Suprapubic skin (tissue), 4 donors: ENCODE results near the gene CCBE1. TPM values are rescaled to one million over a fixed set of nuclear protein-coding genes. Genes with fewer than 3 reads are reported as not detected.
A peak's percentile ranks its signal among the peaks of the same experiment; 100 is the strongest.

Experiments
- DNase-seq, 2 donors: peaks; one replicate each; pipeline ENCODE4 v3.0.0-alpha.2; 2019; ENCODE audit warnings: low spot score in 2 of 2
- H3K27ac ChIP-seq: fragments of 200-600 bp; sonication (generic); one replicate; pipeline ENCODE4 v1.5.1; 2019
- H3K27me3 ChIP-seq: fragments of 200-600 bp; sonication (generic); one replicate; pipeline ENCODE4 v1.5.1; 2019
- H3K36me3 ChIP-seq: fragments of 200-600 bp; sonication (generic); one replicate; pipeline ENCODE4 v1.5.1; 2019
- H3K4me1 ChIP-seq: fragments of 200-600 bp; sonication (generic); one replicate; pipeline ENCODE4 v1.5.1; 2019
- H3K4me3 ChIP-seq: fragments of 200-600 bp; sonication (generic); one replicate; pipeline ENCODE4 v1.5.1; 2019; ENCODE audit warnings: mild to moderate bottlenecking
- H3K9me3 ChIP-seq: fragments of 200-600 bp; sonication (generic); one replicate; pipeline ENCODE4 v1.5.1; 2019
- CTCF ChIP-seq, 2 donors: fragments of 200-600 bp in 1 of 2; fragments of 450-650 bp in 1 of 2; sonication (generic) in 1 of 2; IDR thresholded peaks; one replicate each; pipeline ENCODE4 v1.5.1; 2016 to 2019; ENCODE audit warnings: antibody characterized with exemption in 2 of 2, mild to moderate bottlenecking in 1 of 2, moderate library complexity in 1 of 2
- EP300 ChIP-seq: sonication (generic); formaldehyde crosslinking; IDR thresholded peaks from one replicate; pipeline ENCODE4 v1.6.1; 2017; ENCODE audit warnings: antibody characterized with exemption
- POLR2A ChIP-seq, 2 donors: fragments of 450-650 bp; IDR thresholded peaks; one replicate each; pipeline ENCODE4 v1.6.1; 2017; ENCODE audit warnings: antibody characterized with exemption in 2 of 2, mild to moderate bottlenecking in 2 of 2, moderate library complexity in 2 of 2
- POLR2AphosphoS5 ChIP-seq, 3 donors: sonication (generic); formaldehyde crosslinking; IDR thresholded peaks; one replicate each; pipeline ENCODE4 v1.6.1; 2017; ENCODE audit warnings: antibody characterized with exemption in 3 of 3
- WGBS: methylation state at CpG from one replicate; pipeline ENCODE4 v1.1.5; 2018; 5-methylcytosine and 5-hydroxymethylcytosine counted together
- total RNA-seq, 4 donors: library from RNA; depleted of rRNA; stranded (reverse); fragments of >200 nt; gene quantifications; one replicate each; pipeline ENCODE4 v1.1.0, GENCODE V29; 2016

The CCBE1 gene
- total RNA-seq, 4 donors from 2014 or later, result 0.81 to 3.7 (median 1.7) TPM

GRCh38 chr18:59419386-59419785, 277.8 kb downstream of the CCBE1 start:
- Histone ChIP-seq H3K27ac (no peak overlapping the region), H3K9me3 (no peaks in the 10 kb centered on the region), H3K4me3 (no peak overlapping the region), H3K27me3 (peaks cover 6% of the 10 kb centered on the region), H3K4me1 (peaks cover 7% of the 10 kb centered on the region), H3K36me3 (no peaks in the 10 kb centered on the region)
- TF ChIP-seq POLR2A (IDR thresholded peaks at IDR 0.05), result no peak
- no peak for TF ChIP-seq CTCF (IDR thresholded peaks at IDR 0.05)
- TF ChIP-seq EP300, result no peak
- no peak for TF ChIP-seq POLR2AphosphoS5 (IDR thresholded peaks at IDR 0.05)
- WGBS, result 25% methylated on average over 4 of the region's 4 CpGs
- no peak for DNase-seq

GRCh38 chr18:59416818-59417217, 280.4 kb downstream of the CCBE1 start:
- DNase-seq, result no peak
- 95% methylated on average over 1 of the region's 1 CpG for WGBS
- no peaks in the 10 kb centered on the region for H3K9me3 ChIP-seq
- no peak overlapping the region for H3K4me3 ChIP-seq
- H3K27ac ChIP-seq, result no peak overlapping the region
- no peaks in the 10 kb centered on the region for H3K36me3 ChIP-seq
- peaks cover 6% of the 10 kb centered on the region for H3K27me3 ChIP-seq
- TF ChIP-seq POLR2A (IDR thresholded peaks at IDR 0.05) (no peak), CTCF (IDR thresholded peaks at IDR 0.05) (no peak), EP300 (no peak), POLR2AphosphoS5 (IDR thresholded peaks at IDR 0.05) (no peak)
- H3K4me1 ChIP-seq, result peaks cover 7% of the 10 kb centered on the region

- WGBS, result 72% methylated on average over 8 of the region's 8 CpGs
Observed at GRCh38 chr18:59414111-59414653, 283.0 kb downstream of the CCBE1 start.

GRCh38 chr18:59402432-59403090, 294.7 kb downstream of the CCBE1 start:
- Histone ChIP-seq H3K9me3 (no peaks in the 10 kb centered on the region), H3K4me1 (peaks cover 3% of the 10 kb centered on the region), H3K36me3 (no peaks in the 10 kb centered on the region), H3K4me3 (no peak overlapping the region), H3K27me3 (no peaks in the 10 kb centered on the region), H3K27ac (no peak overlapping the region)
- DNase-seq, result peak; percentile 66 to 83
- 21% methylated on average over 13 of the region's 13 CpGs for WGBS
- TF ChIP-seq POLR2AphosphoS5 (IDR thresholded peaks at IDR 0.05), result no peak
- no peak for TF ChIP-seq POLR2A (IDR thresholded peaks at IDR 0.05)
- peak; percentile 82 to 94 for TF ChIP-seq CTCF (IDR thresholded peaks at IDR 0.05)

More at GRCh38 chr18:59414111-59414653, 283.0 kb downstream of the CCBE1 start:
- Histone ChIP-seq H3K27ac (no peak overlapping the region), H3K4me3 (no peak overlapping the region), H3K36me3 (no peaks in the 10 kb centered on the region), H3K27me3 (no peaks in the 10 kb centered on the region), H3K4me1 (peaks cover 3% of the 10 kb centered on the region), H3K9me3 (no peaks in the 10 kb centered on the region)
- DNase-seq, result no peak
- TF ChIP-seq CTCF (IDR thresholded peaks at IDR 0.05) (no peak), EP300 (no peak), POLR2AphosphoS5 (IDR thresholded peaks at IDR 0.05) (no peak), POLR2A (IDR thresholded peaks at IDR 0.05) (no peak)

GRCh38 chr18:59400407-59400806, 296.8 kb downstream of the CCBE1 start:
- WGBS, result 82% methylated on average over 6 of the region's 6 CpGs
- H3K27ac ChIP-seq, result no peak overlapping the region
- H3K9me3 ChIP-seq, result no peaks in the 10 kb centered on the region
- H3K4me3 ChIP-seq, result no peak overlapping the region
- H3K27me3 ChIP-seq, result no peaks in the 10 kb centered on the region
- no peak for DNase-seq
- no peak for TF ChIP-seq EP300
- TF ChIP-seq POLR2A (IDR thresholded peaks at IDR 0.05), result no peak
- TF ChIP-seq CTCF (IDR thresholded peaks at IDR 0.05), result no peak
- no peaks in the 10 kb centered on the region for H3K36me3 ChIP-seq
- H3K4me1 ChIP-seq, result peaks cover 3% of the 10 kb centered on the region
